ENCODE measurements around the gene MRPL23.

GRCh38 chr11:1933416-1934334, 13.5 kb upstream of the MRPL23 start:
- TF ChIP-seq CTCF (IDR thresholded peaks at IDR 0.05; ENCODE audit: insufficient read depth, low read length, poor library complexity, severe bottlenecking) (no peak), EZH2phosphoT487 (conservative IDR thresholded peaks at IDR 0.05; ENCODE audit: low read length) (no peak)

Measured in SU-DHL-6 (cell line).